GM12892 (cell line): ENCODE measurements around the gene LRRC52.

Experiments used
- DNase-seq: peaks from one replicate; pipeline ENCODE4 v3.0.0; 2011; ENCODE audit not compliant: insufficient read length
- FAIRE-seq: peaks from 2 replicates; lab custom pipeline; 2011; peaks lifted over from hg19 to GRCh38; lab: Jason Lieb, UNC
- POLR2A ChIP-seq: IDR thresholded peaks from 2 replicates; pipeline ENCODE4 v1.6.1; 2011; ENCODE audit warnings: low read depth, low read length, control low read depth
- POLR2AphosphoS5 ChIP-seq: IDR thresholded peaks from 2 replicates; pipeline ENCODE4 v1.6.1; 2011; ENCODE audit warnings: low read depth, low read length, control low read depth
- TAF1 ChIP-seq: IDR thresholded peaks from 2 replicates; pipeline ENCODE4 v1.6.1; 2011; ENCODE audit warnings: low read depth, mild to moderate bottlenecking, control low read depth, low read length, borderline replicate concordance

LRRC52 gene

GRCh38 chr1:165516469-165516868, 27.3 kb upstream of the LRRC52 start:
- TF ChIP-seq POLR2A (no peak), POLR2AphosphoS5 (no peak), TAF1 (no peak)
- no peak for FAIRE-seq
- no peak for DNase-seq

GRCh38 chr1:165520646-165521045, 23.2 kb upstream of the LRRC52 start:
- no peak for FAIRE-seq
- DNase-seq: no peak
- no peak for TF ChIP-seq POLR2AphosphoS5
- TF ChIP-seq TAF1: no peak
- no peak for TF ChIP-seq POLR2A

GRCh38 chr1:165524639-165525285, 19.0 kb upstream of the LRRC52 start:
- TF ChIP-seq POLR2AphosphoS5 (no peak), TAF1 (no peak), POLR2A (no peak)
- no peak for FAIRE-seq
- DNase-seq: no peak

GRCh38 chr1:165525708-165526107, 18.1 kb upstream of the LRRC52 start:
- TF ChIP-seq POLR2A: no peak
- TF ChIP-seq TAF1: no peak
- TF ChIP-seq POLR2AphosphoS5: no peak
- DNase-seq (no peak), FAIRE-seq (no peak)

GRCh38 chr1:165527251-165528007, 16.4 kb upstream of the LRRC52 start:
- DNase-seq (no peak), FAIRE-seq (no peak)
- TF ChIP-seq POLR2A: no peak
- TF ChIP-seq POLR2AphosphoS5: no peak

GRCh38 chr1:165531021-165531420, 12.8 kb upstream of the LRRC52 start:
- FAIRE-seq (no peak), DNase-seq (no peak)
- TF ChIP-seq POLR2AphosphoS5: no peak
- TF ChIP-seq TAF1: no peak
- TF ChIP-seq POLR2A: no peak

GRCh38 chr1:165532053-165532452, 11.7 kb upstream of the LRRC52 start:
- TF ChIP-seq TAF1 (no peak), POLR2A (no peak), POLR2AphosphoS5 (no peak)
- DNase-seq (no peak), FAIRE-seq (no peak)

GRCh38 chr1:165533254-165533653, 10.5 kb upstream of the LRRC52 start:
- DNase-seq (no peak), FAIRE-seq (no peak)
- TF ChIP-seq POLR2A (no peak), POLR2AphosphoS5 (no peak), TAF1 (no peak)

GRCh38 chr1:165536016-165536415, 7.8 kb upstream of the LRRC52 start:
- no peak for DNase-seq
- TF ChIP-seq TAF1 (no peak), POLR2A (no peak), POLR2AphosphoS5 (no peak)
- no peak for FAIRE-seq

GRCh38 chr1:165537356-165538109, 6.3 kb upstream of the LRRC52 start:
- no peak for TF ChIP-seq TAF1
- no peak for TF ChIP-seq POLR2AphosphoS5
- no peak for TF ChIP-seq POLR2A
- no peak for FAIRE-seq

GRCh38 chr1:165539306-165539705, 4.5 kb upstream of the LRRC52 start:
- DNase-seq (no peak), FAIRE-seq (no peak)
- TF ChIP-seq TAF1 (no peak), POLR2A (no peak), POLR2AphosphoS5 (no peak)

More at GRCh38 chr1:165537356-165538109, 6.3 kb upstream of the LRRC52 start:
- DNase-seq: no peak

- DNase-seq (no peak), FAIRE-seq (no peak)
- TF ChIP-seq POLR2AphosphoS5 (no peak), TAF1 (no peak), POLR2A (no peak)
Observed at GRCh38 chr1:165539908-165540307, 3.9 kb upstream of the LRRC52 start.
